Raji (cell line): ENCODE measurements around the gene R3HCC1L.

Experiments
- POLR2A ChIP-seq: IDR thresholded peaks from 2 replicates; pipeline ENCODE4 v1.6.1; 2011; ENCODE audit warnings: low read depth, low read length, control low read depth; ENCODE audit not compliant: insufficient read depth

Gene R3HCC1L

GRCh38 chr10:98260350-98260749, 125.9 kb downstream of the R3HCC1L start:
- no peak for TF ChIP-seq POLR2A

- TF ChIP-seq POLR2A, result no peak
Measured at GRCh38 chr10:98260752-98261151, 126.3 kb downstream of the R3HCC1L start.

DNA sequence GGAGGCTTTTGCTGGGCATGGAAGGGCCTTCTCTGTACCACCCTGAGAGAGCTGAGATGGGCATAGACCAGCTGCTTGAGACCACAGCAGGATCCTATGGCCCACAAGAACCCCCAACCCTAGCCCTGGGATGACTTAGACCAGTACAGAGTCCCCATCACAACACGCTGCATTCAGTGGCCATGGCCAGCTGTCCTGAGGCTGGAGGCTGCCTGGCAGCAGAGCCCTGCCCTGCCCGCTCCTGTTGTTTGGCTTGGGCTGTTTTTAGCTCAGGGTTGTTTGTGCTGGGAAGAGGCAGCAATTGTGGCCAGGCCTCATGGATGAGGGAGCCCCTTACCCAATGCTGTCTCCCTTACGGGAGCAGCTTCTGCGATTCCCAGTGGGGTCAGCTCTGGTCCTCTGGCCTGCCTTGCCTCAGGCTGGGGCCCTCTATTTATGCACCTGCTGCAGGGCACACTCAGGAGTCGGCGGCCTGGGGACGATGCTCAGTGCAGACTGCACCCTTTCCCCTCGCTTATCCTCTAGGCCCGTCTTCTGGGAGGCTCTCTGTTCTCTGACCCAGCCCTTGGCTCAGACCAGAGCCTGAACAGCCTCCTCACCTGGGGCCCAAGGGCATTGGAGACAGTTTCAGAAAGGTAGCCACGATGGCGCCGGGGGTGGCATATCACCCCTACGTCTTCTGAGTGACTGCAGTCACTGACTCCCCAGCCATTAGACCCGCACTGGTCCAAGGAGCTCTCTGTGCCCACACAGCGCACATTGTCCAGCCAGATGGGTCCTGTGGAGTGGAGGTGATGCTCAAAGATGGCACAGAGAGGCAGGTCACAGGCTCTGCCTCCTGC, 127.2 kb downstream of the R3HCC1L start:
- TF ChIP-seq POLR2A, result no peak

GRCh38 chr10:98262571-98262970, 128.1 kb downstream of the R3HCC1L start:
- TF ChIP-seq POLR2A, result no peak

GRCh38 chr10:98263088-98263487, 128.6 kb downstream of the R3HCC1L start:
- no peak for TF ChIP-seq POLR2A

GRCh38 chr10:98264378-98265065, 130.1 kb downstream of the R3HCC1L start:
- no peak for TF ChIP-seq POLR2A

DNA sequence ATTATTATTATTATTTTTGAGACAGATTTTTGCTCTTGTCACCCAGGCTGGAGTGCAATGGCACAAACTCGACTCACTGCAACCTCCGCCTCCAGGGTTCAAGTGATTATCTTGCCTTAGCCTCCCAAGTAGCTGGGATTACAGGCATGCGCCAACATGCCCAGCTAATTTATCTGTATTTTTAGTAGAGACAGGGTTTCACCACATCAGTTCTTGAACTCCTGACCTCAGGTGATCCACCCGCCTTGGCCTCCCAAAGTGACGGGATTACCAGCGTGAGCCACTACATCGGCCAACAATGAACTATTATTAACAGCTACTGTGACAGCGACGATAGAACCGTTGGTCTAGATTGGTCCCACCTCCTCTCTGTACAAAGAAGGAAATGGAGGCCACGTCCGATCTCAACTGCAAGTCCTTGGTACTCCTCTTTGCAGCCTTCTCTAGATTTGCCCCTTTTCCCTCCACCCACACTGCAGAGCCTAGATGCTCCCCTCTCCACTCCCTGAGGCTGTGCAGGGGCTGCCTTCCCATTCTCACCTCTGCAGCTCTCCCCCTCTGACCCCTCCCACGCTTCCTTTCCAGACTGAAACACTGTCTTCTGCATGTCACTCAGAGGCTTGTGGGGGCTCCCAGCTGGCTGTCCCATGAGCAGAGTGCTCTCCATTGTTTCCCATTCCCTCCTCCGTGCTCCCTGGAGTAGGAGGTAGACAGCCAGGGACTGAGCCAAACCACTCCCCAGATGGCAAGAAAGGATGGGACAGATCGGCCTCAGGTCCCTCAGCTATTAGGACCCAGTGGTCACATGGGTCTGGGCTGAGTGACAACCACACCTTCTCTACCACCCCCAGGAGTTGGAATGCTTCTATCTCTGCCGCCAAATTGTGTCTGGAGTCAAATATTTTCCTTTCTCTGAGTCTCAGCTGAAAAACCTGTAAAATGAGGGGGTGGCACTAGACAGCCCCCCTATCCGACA, 131.2 kb downstream of the R3HCC1L start:
- TF ChIP-seq POLR2A, result no peak

- no peak for TF ChIP-seq POLR2A
Measured at GRCh38 chr10:98266647-98267046, 132.2 kb downstream of the R3HCC1L start.

- no peak for TF ChIP-seq POLR2A
Measured at GRCh38 chr10:98267069-98267893, 132.8 kb downstream of the R3HCC1L start.

DNA sequence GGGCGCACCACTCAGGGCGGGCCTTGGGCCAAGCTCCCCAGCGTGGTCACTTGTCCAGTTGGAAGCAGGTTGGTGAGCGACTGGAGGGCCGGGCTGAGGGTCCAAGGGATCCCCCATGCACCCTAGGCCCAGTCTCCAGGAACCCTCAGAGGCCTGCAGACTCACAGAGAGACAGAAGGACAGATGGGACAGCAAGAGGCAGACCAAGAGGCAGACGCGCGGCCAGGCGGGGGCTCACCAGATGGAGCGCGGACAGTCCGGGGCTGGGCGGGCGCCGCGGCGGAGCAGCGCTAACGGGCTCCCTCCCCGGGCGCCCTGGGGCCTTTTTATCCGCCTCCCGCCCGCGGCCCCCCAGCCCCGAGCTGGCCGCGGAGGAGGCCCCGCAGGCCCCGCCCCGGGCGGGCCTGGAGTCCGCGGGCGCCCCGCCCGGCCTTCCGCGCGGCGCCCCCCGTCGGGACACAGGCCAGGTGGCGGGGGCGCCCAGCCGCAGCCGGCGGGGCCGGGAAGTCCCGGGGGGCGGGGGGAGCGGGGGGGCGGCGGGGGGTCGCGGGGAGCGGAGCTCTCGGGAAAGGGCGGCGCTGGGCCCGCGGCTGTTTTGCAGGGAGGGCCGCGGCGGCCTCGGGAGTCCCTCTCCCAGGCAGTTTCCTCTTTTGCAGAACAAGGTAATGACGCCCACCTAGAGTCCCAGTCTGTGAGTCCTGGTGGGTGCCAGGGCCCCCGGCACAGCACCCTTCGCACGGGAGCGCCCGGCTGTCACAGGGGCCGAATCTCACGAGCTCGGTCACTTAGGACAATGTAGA, 133.6 kb downstream of the R3HCC1L start, which contains the start of gene LOXL4:
LOXL4 (minus strand) TSS at position 301 of the 800 bp plus-strand sequence. CDS start 5,175 bp downstream, outside the sequence.
- no peak for TF ChIP-seq POLR2A

- TF ChIP-seq POLR2A, result no peak
Measured at GRCh38 chr10:98268694-98269431, 134.4 kb downstream of the R3HCC1L start.

GRCh38 chr10:98269435-98269912, 135.0 kb downstream of the R3HCC1L start:
- TF ChIP-seq POLR2A, result no peak
